SK-N-MC (cell line): Measurements from ENCODE around the gene COG5.
"Not testable (repeated sequence)": the region's sequence is repeated elsewhere in the genome, so short reads cannot be mapped to it uniquely, and the experiment has no call there.

ENCODE experiments used
- DNase-seq: peaks from one replicate; pipeline ENCODE4 v3.0.0-alpha.2; 2011; ENCODE audit warnings: low read depth, low spot score
- H3K27ac ChIP-seq: fragments of 200-600 bp; sonication (generic); 2 replicates; pipeline ENCODE4 v1.5.1; 2016; ENCODE audit warnings: mixed run types
- H3K36me3 ChIP-seq: fragments of 200-600 bp; sonication (generic); 2 replicates; pipeline ENCODE4 v1.6.1; 2017; ENCODE audit warnings: antibody characterized with exemption, low read length, mixed read lengths; ENCODE audit not compliant: insufficient read depth
- H3K4me3 ChIP-seq: fragments of 200-600 bp; sonication (generic); 2 replicates; pipeline ENCODE4 v1.5.1; 2016
- H3K9ac ChIP-seq: fragments of 200-600 bp; sonication (generic); 2 replicates; pipeline ENCODE4 v1.8.0; 2017; ENCODE audit warnings: mixed run types, mixed read lengths; ENCODE audit not compliant: insufficient read length
- H3K9me3 ChIP-seq: fragments of 200-600 bp; sonication (generic); 2 replicates; pipeline ENCODE4 v1.6.1; 2017; ENCODE audit warnings: low read depth, mild to moderate bottlenecking, antibody characterized with exemption, low read length, moderate library complexity, mixed read lengths
- EZH2 ChIP-seq: fragments of 200-600 bp; sonication (generic); IDR thresholded peaks from one replicate; pipeline ENCODE4 v1.6.1; 2017; ENCODE audit warnings: antibody characterized with exemption
- FOXP2 ChIP-seq: optimal IDR thresholded peaks from 2 replicates; pipeline ENCODE3; 2011; ENCODE audit warnings: mild to moderate bottlenecking, moderate library complexity; ENCODE audit not compliant: insufficient read depth; ENCODE audit errors: extremely low read length, control extremely low read depth
- POLR2AphosphoS5 ChIP-seq: IDR thresholded peaks from 2 replicates; pipeline ENCODE4 v1.6.1; 2012; ENCODE audit warnings: mild to moderate bottlenecking, low read depth, low read length, borderline replicate concordance

The COG5 gene

DNA sequence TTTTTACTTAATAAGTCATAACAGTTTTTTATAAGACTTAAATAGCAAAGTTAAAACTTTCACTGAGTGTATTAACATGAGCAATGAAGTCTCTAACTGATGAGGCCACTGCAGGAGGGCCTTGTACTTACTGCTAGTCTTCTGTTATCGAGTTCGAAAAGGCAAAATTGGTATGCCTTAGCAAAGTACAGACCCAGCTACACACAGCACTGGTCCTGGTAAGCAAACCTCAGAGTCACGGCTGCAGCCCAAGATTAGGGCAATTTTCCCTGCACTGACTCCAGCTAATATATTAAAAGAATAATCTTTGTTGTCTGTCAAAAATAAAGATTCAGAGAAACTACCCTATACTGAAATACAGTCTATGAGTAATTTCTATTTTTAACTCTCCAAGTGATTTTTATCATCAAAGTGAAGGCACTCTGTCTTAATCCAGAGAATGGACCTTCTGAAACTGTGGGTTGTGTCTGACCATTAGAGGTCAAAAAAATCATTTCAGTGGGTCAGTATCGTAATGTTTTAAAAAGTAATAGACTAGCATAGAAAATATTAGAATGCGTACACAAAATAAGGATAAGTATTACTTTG is 309.2 kb downstream of the COG5 start:
- no peak for TF ChIP-seq FOXP2
- no peak for TF ChIP-seq POLR2AphosphoS5
- Histone ChIP-seq H3K36me3 (no peaks in the 10 kb centered on the region), H3K9me3 (no peaks in the 10 kb centered on the region), H3K4me3 (no peak overlapping the region), H3K9ac (no peak overlapping the region), H3K27ac (no peak overlapping the region)
- no peak for DNase-seq

DNA sequence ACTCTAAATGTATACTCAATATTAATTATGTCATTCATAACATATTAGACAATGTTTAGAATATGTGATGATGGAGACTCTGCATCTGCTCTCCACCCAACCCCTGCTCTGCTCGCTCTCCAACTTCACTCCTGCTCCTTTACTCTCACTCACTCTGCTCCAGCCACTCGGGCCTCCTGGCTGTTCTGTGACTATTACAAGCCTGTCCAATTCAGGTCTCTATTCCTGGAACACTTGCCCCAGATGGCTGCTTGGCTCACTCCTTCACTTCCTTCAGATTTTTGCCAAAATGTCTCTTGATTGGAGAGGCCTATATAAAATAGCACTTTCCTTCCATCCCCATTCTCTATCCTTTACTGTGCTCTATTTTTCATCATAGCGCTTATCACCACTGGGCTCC is 310.1 kb downstream of the COG5 start:
- TF ChIP-seq EZH2 (no peak), POLR2AphosphoS5 (no peak), FOXP2 (no peak)
- Histone ChIP-seq H3K27ac (no peak overlapping the region), H3K9ac (no peak overlapping the region), H3K9me3 (0 out of 2 replicates have a peak, but pooled peaks cover 4% of the 10 kb centered on the region), H3K4me3 (no peak overlapping the region), H3K36me3 (no peaks in the 10 kb centered on the region)
- no peak for DNase-seq

- 0 out of 2 replicates have a peak, but pooled peaks cover 4% of the 10 kb centered on the region for H3K9me3 ChIP-seq
- no peak for TF ChIP-seq EZH2
- TF ChIP-seq FOXP2, result no peak
- no peak for TF ChIP-seq POLR2AphosphoS5
- DNase-seq, result no peak
- H3K36me3 ChIP-seq, result peaks cover 7% of the 10 kb centered on the region; the same call in 1 of the 2 replicates
- no peak overlapping the region for H3K9ac ChIP-seq
- H3K4me3 ChIP-seq, result no peak overlapping the region
- H3K27ac ChIP-seq, result no peak overlapping the region
Measured at GRCh38 chr7:107251963-107252362, 311.8 kb downstream of the COG5 start.

- no peak for DNase-seq
- TF ChIP-seq FOXP2 (no peak), EZH2 (no peak), POLR2AphosphoS5 (no peak)
- H3K9me3 ChIP-seq, result 0 out of 2 replicates have a peak, but pooled peaks cover 7% of the 10 kb centered on the region
- peaks cover 14% of the 10 kb centered on the region; the same call in 1 of the 2 replicates for H3K36me3 ChIP-seq
- no peak overlapping the region for H3K4me3 ChIP-seq
- H3K27ac ChIP-seq, result no peak overlapping the region
- H3K9ac ChIP-seq, result no peak overlapping the region
Measured at GRCh38 chr7:107248551-107249316, 315.0 kb downstream of the COG5 start.

GRCh38 chr7:107246836-107247235 is 316.9 kb downstream of the COG5 start:
- not testable (repeated sequence) for H3K9ac ChIP-seq, H3K4me3 ChIP-seq, H3K27ac ChIP-seq, H3K9me3 ChIP-seq, DNase-seq
- peaks cover 14% of the 10 kb centered on the region; the same call in 1 of the 2 replicates for H3K36me3 ChIP-seq

DNA sequence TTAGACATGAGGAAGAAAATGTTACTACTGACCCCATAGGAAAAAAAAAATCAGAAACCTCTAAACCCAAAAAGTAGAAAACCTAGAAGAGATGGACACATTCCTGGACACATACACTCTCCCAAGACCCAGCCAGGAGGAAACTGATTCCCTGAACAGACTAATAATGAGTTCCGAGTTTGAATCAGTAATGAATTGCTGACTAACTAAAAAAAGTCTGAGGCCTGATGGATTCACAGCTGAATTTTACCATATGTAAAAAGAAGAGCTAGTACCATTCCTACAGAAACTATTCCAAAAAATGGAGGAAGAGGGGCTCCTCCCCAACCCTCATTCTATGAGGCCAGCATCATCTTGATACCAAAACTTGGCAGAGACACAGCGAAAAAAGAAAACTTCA is 319.1 kb downstream of the COG5 start:
- H3K27ac ChIP-seq, result no peak overlapping the region
- no peak for DNase-seq
- H3K9ac ChIP-seq, result no peak overlapping the region
- peaks cover 14% of the 10 kb centered on the region; the same call in 1 of the 2 replicates for H3K36me3 ChIP-seq
- H3K9me3 ChIP-seq, result 0 out of 2 replicates have a peak, but pooled peaks cover 7% of the 10 kb centered on the region
- H3K4me3 ChIP-seq, result no peak overlapping the region
- TF ChIP-seq EZH2 (no peak), FOXP2 (no peak), POLR2AphosphoS5 (no peak)

- Histone ChIP-seq H3K4me3 (no peak overlapping the region), H3K9ac (no peak overlapping the region), H3K27ac (no peak overlapping the region), H3K9me3 (0 out of 2 replicates have a peak, but pooled peaks cover 3% of the 10 kb centered on the region), H3K36me3 (peaks cover 9% of the 10 kb centered on the region; the same call in 1 of the 2 replicates)
- no peak for DNase-seq
- TF ChIP-seq FOXP2 (no peak), EZH2 (no peak), POLR2AphosphoS5 (no peak)
Measured at GRCh38 chr7:107242267-107242666, 321.5 kb downstream of the COG5 start.

- no peak for DNase-seq
- TF ChIP-seq FOXP2 (no peak), EZH2 (no peak), POLR2AphosphoS5 (no peak)
- H3K9me3 ChIP-seq, result no peaks in the 10 kb centered on the region
Measured at GRCh38 chr7:107237451-107237850, 326.3 kb downstream of the COG5 start.

More at GRCh38 chr7:107237451-107237850, 326.3 kb downstream of the COG5 start:
- Histone ChIP-seq H3K36me3 (no peaks in the 10 kb centered on the region), H3K9ac (no peak overlapping the region), H3K4me3 (no peak overlapping the region), H3K27ac (no peak overlapping the region)
